HepG2 (cell line): ENCODE measurements around the gene CES3. TPM values are rescaled to one million over a fixed set of nuclear protein-coding genes. Genes with fewer than 3 reads are reported as not detected.

Experiments used
- CREB1 ChIP-seq, 2 experiments: fragments of 450-650 bp in 1 of 2; IDR thresholded peaks; 2 replicates each; pipeline ENCODE4 v1.6.1; 2016 to 2017; ENCODE audit warnings: control low read depth in 1 of 2, mild to moderate bottlenecking in 1 of 2, missing compliant biosample characterization in 1 of 2, missing genetic modification characterization in 1 of 2
- FUBP1 ChIP-seq: sonication (generic); formaldehyde crosslinking; IDR thresholded peaks from 2 replicates; pipeline ENCODE4 v1.5.1; 2020; ENCODE audit warnings: missing genetic modification reagents, mild to moderate bottlenecking, borderline replicate concordance
- HES4 ChIP-seq: sonication (generic); formaldehyde crosslinking; IDR thresholded peaks from 2 replicates; pipeline ENCODE4 v1.9.0; 2021; ENCODE audit warnings: mild to moderate bottlenecking, missing genetic modification reagents, borderline replicate concordance
- KMT2A ChIP-seq: sonication (generic); formaldehyde crosslinking; IDR thresholded peaks from 2 replicates; pipeline ENCODE4 v1.4.0; 2020; ENCODE audit warnings: missing genetic modification reagents
- SNAI1 ChIP-seq: sonication (generic); formaldehyde crosslinking; IDR thresholded peaks from 2 replicates; pipeline ENCODE4 v1.5.0; 2020; ENCODE audit warnings: mild to moderate bottlenecking, missing genetic modification reagents, borderline replicate concordance
- SRSF4 ChIP-seq: fragments of 200-400 bp; formaldehyde crosslinking; IDR thresholded peaks from one replicate; pipeline ENCODE4 v1.6.1; 2018; ENCODE audit warnings: mild to moderate bottlenecking, low read depth, low read length, moderate library complexity; ENCODE audit not compliant: poor library complexity, severe bottlenecking
- TBX3 ChIP-seq: fragments of 450-650 bp; IDR thresholded peaks from 2 replicates; pipeline ENCODE4 v1.6.1; 2017; ENCODE audit warnings: antibody characterized with exemption, mild to moderate bottlenecking, inconsistent platforms, borderline replicate concordance
- TRIM22 ChIP-seq: fragments of 450-650 bp; IDR thresholded peaks from 2 replicates; pipeline ENCODE4 v1.6.1; 2017
- ZC3H13 ChIP-seq: sonication (generic); formaldehyde crosslinking; IDR thresholded peaks from 2 replicates; pipeline ENCODE4 v1.8.1; 2023; ENCODE audit warnings: mild to moderate bottlenecking, missing genetic modification reagents, moderate library complexity
- ZFP36L2 ChIP-seq: sonication (generic); formaldehyde crosslinking; IDR thresholded peaks from 2 replicates; pipeline ENCODE4 v1.4.0; 2020; ENCODE audit warnings: missing genetic modification reagents
- ZFP91 ChIP-seq: sonication (generic); formaldehyde crosslinking; IDR thresholded peaks from 2 replicates; pipeline ENCODE4 v1.9.0; 2022; ENCODE audit warnings: missing genetic modification reagents, mild to moderate bottlenecking, borderline replicate concordance
- ZNF142 ChIP-seq: sonication (generic); formaldehyde crosslinking; IDR thresholded peaks from 2 replicates; pipeline ENCODE4 v1.4.0; 2020; ENCODE audit warnings: missing genetic modification reagents
- ZNF841 ChIP-seq: sonication (generic); formaldehyde crosslinking; IDR thresholded peaks from 2 replicates; pipeline ENCODE4 v1.8.1; 2023; ENCODE audit warnings: missing genetic modification reagents, borderline replicate concordance
- ZSCAN5A ChIP-seq: sonication (generic); formaldehyde crosslinking; IDR thresholded peaks from 2 replicates; pipeline ENCODE4 v1.8.0; 2022; ENCODE audit warnings: mild to moderate bottlenecking, missing genetic modification reagents, borderline replicate concordance
- polyA plus RNA-seq, 8 experiments: library from polyadenylated mRNA; depleted of rRNA in 3 of 8; stranded (reverse) in 7 of 8; unstranded in 1 of 8; fragments of >200 nt; fragmentation: Illumina TruSeq in 4 of 8; extraction: Trizol in 4 of 8; gene quantifications; 2 replicates each; pipeline versions ENCODE4 v1.2.1 to v1.2.3, GENCODE V29; 2011 to 2016; ENCODE audit warnings: low read depth in 4 of 8, missing spikeins in 1 of 8, mixed read lengths in 1 of 8; ENCODE audit not compliant: insufficient read depth in 1 of 8
- total RNA-seq, 5 experiments: library from RNA; depleted of rRNA; stranded (reverse); fragments of >200 nt; fragmentation: Illumina TruSeq; extraction: Trizol; gene quantifications; 2 replicates each; pipeline ENCODE4 v1.2.3, GENCODE V29; 2016; ENCODE audit warnings: low read depth in 1 of 5

The CES3 gene
- total and polyA plus RNA-seq, 2 of the 13 experiments (the other 11 are each of a cell fraction or from before 2014, with no cell fraction given) = 6.6 to 17.4 TPM

GRCh38 chr16:66948134-66948836 is 12.8 kb upstream of the CES3 start (continued):
- TF ChIP-seq ZNF142 (CRISPR knock-in tag) = no peak
- TF ChIP-seq SNAI1 = no peak
- no peak for TF ChIP-seq ZSCAN5A (CRISPR knock-in tag)
- no peak for TF ChIP-seq KMT2A
- no peak for TF ChIP-seq ZNF841
- no peak for TF ChIP-seq ZFP91 (CRISPR knock-in tag)
- no peak for TF ChIP-seq HES4 (CRISPR knock-in tag)
- TF ChIP-seq SRSF4 = no peak
- no peak for TF ChIP-seq TRIM22
- no peak for TF ChIP-seq TBX3
- no peak for TF ChIP-seq FUBP1 (CRISPR knock-in tag)
- no peak for TF ChIP-seq ZFP36L2 (CRISPR knock-in tag)
- no peak for TF ChIP-seq ZC3H13
- TF ChIP-seq CREB1 (IDR thresholded peaks at IDR 0.05) = no peak
- no peak for TF ChIP-seq CREB1 (CRISPR knock-in tag; IDR thresholded peaks at IDR 0.05)
